ENCODE measurements around the gene ZBTB44. TPM values are rescaled to one million over a fixed set of nuclear protein-coding genes. Genes with fewer than 3 reads are reported as not detected.
"Not testable (repeated sequence)": the region's sequence is repeated elsewhere in the genome, so short reads cannot be mapped to it uniquely, and the experiment has no call there.

The ZBTB44 gene
- total RNA-seq, 2 donors from 2014 or later = 47.7 to 48.1 TPM

DNA sequence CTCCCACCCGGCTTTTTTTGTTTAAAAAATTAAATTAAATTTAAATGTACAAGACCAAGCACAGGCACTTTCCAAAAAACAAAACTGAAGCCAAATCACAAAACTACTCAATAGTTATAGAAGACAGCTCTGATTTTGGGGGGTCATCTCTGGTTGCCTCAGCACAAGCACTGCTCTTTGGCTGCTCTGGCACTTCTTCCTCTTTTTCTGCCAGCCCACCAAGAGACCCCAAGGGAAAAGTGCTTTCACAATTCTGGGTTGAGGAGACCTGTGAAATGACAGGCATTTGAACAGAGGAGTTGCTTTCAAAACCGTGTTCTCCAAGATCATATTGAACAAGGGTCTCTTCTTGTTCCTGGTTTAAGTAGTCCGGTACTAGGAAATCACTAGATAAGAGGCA, 80.8 kb downstream of the ZBTB44 start:
- H3K36me3 Mint-ChIP-seq (ENCODE audit: low read depth) = not testable (repeated sequence)

DNA sequence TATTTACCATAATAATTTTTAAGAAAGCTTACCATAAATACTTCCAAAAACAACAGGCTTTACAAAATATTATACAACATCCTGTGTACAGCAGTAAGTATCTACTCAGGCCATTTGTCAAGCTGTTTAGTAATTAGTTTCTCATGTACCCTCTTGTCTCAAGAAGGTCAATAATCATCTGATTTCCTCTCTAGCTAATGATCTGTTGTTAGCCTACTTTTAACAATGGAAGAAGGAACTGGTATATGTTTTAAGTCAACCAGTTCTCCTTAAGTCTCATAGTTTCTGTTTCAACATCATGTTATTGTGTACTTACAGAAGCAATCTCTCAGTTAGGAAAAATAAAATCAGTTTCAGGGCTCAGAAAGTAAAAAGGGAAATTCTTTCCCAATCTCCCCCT, 81.2 kb downstream of the ZBTB44 start:
- not testable (repeated sequence) for H3K9me3 ChIP-seq (ENCODE audit: control insufficient read depth, low read length, poor library complexity, severe bottlenecking); DNase-seq; H3K4me1 Mint-ChIP-seq; H3K36me3 Mint-ChIP-seq (ENCODE audit: low read depth); H3K4me3 Mint-ChIP-seq; H3K27me3 Mint-ChIP-seq; ATAC-seq; H3K27ac Mint-ChIP-seq

More for the DNA sequence above, 80.8 kb downstream of the ZBTB44 start:
- DNase-seq; H3K9me3 ChIP-seq (ENCODE audit: control insufficient read depth, low read length, poor library complexity, severe bottlenecking); H3K27me3 Mint-ChIP-seq; H3K4me1 Mint-ChIP-seq; H3K27ac Mint-ChIP-seq; ATAC-seq; H3K4me3 Mint-ChIP-seq: not testable (repeated sequence)

DNA sequence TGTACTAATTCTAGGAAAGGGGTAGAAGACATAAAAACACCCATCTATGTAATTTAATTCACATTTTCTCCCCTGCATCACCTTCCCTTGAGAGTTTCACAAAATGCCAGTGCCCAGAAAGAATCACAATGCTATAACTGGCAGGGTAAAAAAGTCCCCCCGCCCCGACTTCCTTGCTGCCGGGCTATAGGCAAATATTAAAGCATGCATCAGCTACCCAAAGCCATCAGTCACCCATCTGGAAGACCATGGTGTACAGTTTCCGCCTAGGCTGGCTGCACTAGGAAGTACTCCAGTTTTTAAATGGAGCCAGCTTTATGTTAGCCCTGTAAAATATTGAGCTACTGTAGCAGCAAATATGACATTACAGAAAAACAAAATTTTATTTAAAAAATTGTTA, 87.3 kb downstream of the ZBTB44 start:
- H3K4me3 Mint-ChIP-seq = no peak overlapping the region
- no peak overlapping the region for H3K27ac Mint-ChIP-seq
- H3K27me3 Mint-ChIP-seq = no peaks in the 10 kb centered on the region
- DNase-seq (no peak), ATAC-seq (no peak)
- H3K4me1 Mint-ChIP-seq = peaks cover 5% of the 10 kb centered on the region
- no peaks in the 10 kb centered on the region for H3K9me3 ChIP-seq (ENCODE audit: control insufficient read depth, low read length, poor library complexity, severe bottlenecking)
- no peaks in the 10 kb centered on the region for H3K36me3 Mint-ChIP-seq (ENCODE audit: low read depth)

- DNase-seq (no peak), ATAC-seq (no peak)
- H3K36me3 Mint-ChIP-seq (ENCODE audit: low read depth) = no peaks in the 10 kb centered on the region
- no peaks in the 10 kb centered on the region for H3K27me3 Mint-ChIP-seq
- H3K9me3 ChIP-seq (ENCODE audit: control insufficient read depth, low read length, poor library complexity, severe bottlenecking) = no peaks in the 10 kb centered on the region
- no peak overlapping the region for H3K27ac Mint-ChIP-seq
- no peak overlapping the region for H3K4me3 Mint-ChIP-seq
- peaks cover 5% of the 10 kb centered on the region for H3K4me1 Mint-ChIP-seq
Observed at GRCh38 chr11:130223291-130223971, 91.3 kb downstream of the ZBTB44 start.

GRCh38 chr11:130220311-130221035, 94.2 kb downstream of the ZBTB44 start:
- peaks cover 5% of the 10 kb centered on the region for H3K4me1 Mint-ChIP-seq
- no peak overlapping the region for H3K4me3 Mint-ChIP-seq
- H3K36me3 Mint-ChIP-seq (ENCODE audit: low read depth) = no peaks in the 10 kb centered on the region
- ATAC-seq (no peak), DNase-seq (no peak)
- no peak overlapping the region for H3K27ac Mint-ChIP-seq
- no peaks in the 10 kb centered on the region for H3K9me3 ChIP-seq (ENCODE audit: control insufficient read depth, low read length, poor library complexity, severe bottlenecking)
- peaks cover 6% of the 10 kb centered on the region for H3K27me3 Mint-ChIP-seq

DNA sequence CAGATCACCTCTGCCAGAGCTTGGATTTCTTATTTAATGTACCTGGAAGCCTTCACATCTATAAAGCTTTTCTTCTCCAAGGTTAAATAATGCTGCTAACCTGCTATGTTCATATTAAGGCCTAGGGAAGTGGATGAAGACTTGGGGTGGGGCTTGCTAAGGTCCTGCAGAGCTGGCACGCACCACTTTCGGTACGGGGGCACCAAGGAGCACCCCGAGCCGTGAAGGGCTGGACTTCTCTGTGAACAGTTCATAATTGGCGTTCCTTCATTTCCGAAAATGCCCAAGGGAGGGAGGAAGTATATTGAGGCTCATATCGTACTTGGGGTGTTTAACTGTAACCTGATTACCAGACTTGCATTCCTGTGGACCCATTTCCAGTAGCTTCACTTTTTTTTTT, 95.6 kb downstream of the ZBTB44 start:
- Mint-ChIP-seq H3K4me1 (peaks cover 5% of the 10 kb centered on the region), H3K36me3 (ENCODE audit: low read depth) (no peaks in the 10 kb centered on the region), H3K4me3 (no peak overlapping the region), H3K27ac (no peak overlapping the region), H3K27me3 (peaks cover 6% of the 10 kb centered on the region)
- H3K9me3 ChIP-seq (ENCODE audit: control insufficient read depth, low read length, poor library complexity, severe bottlenecking) = no peaks in the 10 kb centered on the region
- DNase-seq (no peak), ATAC-seq (no peak)

DNA sequence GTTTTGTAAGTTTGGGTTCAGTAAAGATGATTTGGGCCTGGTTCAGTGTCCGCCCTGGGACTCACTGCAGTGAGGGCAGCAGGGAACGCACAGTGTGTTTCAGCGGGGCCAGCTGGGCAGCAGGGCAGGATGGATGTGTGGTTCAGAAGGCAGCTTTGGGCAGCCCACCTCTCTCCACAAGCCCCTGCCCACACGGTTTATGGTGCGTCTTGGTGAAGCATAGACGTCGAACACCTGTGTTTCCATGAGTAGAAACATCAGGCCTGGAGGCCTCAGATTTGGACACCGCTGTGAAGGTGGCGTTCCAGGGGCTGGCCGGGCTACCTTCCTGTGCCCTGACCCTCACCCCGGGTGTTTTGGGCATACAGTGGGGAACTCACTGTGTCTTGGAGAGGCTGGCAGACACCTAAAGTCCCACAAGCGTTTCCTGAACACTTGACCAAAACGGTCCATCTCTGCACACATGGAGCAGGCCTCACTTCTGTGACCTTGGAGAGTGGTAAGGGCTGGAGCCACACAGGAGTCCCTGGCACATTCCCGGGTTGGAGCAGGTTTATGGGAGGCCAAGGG, 96.1 kb downstream of the ZBTB44 start:
- no peak for DNase-seq
- H3K36me3 Mint-ChIP-seq (ENCODE audit: low read depth) = no peaks in the 10 kb centered on the region
- H3K27me3 Mint-ChIP-seq = peaks cover 6% of the 10 kb centered on the region

DNA sequence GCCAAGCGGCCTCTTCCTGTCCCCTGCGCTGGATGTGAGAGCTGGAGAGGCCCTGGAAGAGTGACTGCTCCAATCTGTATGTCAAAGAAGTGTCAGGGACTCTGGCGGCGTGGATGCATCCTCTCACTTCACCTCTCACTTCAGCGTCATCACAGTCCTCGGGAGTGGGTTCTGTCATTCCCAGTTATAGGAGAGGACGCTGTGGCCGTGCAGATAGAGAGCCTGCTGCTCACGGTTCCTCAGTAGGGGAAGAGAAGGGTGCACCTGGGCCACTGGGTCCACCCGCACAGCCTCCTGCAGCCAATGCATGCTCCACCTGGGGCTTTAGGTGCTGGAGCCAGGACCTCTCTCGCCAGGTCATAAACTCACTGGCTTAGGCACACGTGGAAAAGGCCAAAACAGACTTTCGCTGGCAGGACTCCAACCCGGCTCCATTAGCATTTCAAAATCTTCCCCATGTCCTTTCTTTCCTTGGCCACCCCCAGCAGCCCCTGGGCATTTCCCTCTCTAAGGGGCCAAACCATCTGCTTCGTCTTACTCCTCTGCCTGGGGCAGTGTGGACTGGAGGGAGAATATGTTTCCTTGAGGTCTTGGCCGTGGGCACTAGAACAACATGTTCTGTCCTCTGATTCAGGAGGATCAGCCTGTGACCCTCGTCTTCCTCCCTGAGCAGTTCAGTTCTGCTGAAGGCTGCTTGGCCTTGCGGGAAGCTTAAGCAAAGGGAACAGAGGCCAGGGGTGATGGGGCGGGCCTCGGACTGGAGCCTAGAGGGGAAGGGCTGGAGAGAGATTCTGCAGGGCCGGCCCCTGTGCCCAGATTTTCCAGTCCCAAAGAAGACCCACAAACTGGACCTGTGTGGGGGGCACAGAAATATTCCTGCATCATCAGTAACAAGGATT, 97.3 kb downstream of the ZBTB44 start:
- Mint-ChIP-seq H3K36me3 (ENCODE audit: low read depth) (no peaks in the 10 kb centered on the region), H3K4me1 (peaks cover under 1% of the 10 kb centered on the region), H3K27me3 (peaks cover 6% of the 10 kb centered on the region), H3K27ac (no peak overlapping the region), H3K4me3 (no peak overlapping the region)
- H3K9me3 ChIP-seq (ENCODE audit: control insufficient read depth, low read length, poor library complexity, severe bottlenecking) = no peaks in the 10 kb centered on the region
- DNase-seq (no peak), ATAC-seq (no peak)

More for the DNA sequence above, 96.1 kb downstream of the ZBTB44 start:
- no peak for ATAC-seq
- Mint-ChIP-seq H3K4me1 (peaks cover 5% of the 10 kb centered on the region), H3K27ac (no peak overlapping the region), H3K4me3 (no peak overlapping the region)
- no peaks in the 10 kb centered on the region for H3K9me3 ChIP-seq (ENCODE audit: control insufficient read depth, low read length, poor library complexity, severe bottlenecking)

- Mint-ChIP-seq H3K4me1 (no peaks in the 10 kb centered on the region), H3K27ac (no peak overlapping the region), H3K4me3 (no peak overlapping the region), H3K36me3 (ENCODE audit: low read depth) (no peaks in the 10 kb centered on the region), H3K27me3 (peaks cover 11% of the 10 kb centered on the region)
- ATAC-seq (no peak), DNase-seq (no peak)
- H3K9me3 ChIP-seq (ENCODE audit: control insufficient read depth, low read length, poor library complexity, severe bottlenecking) = no peaks in the 10 kb centered on the region
Observed at GRCh38 chr11:130216591-130217132, 98.1 kb downstream of the ZBTB44 start.

GRCh38 chr11:130216221-130216550, 98.5 kb downstream of the ZBTB44 start:
- Mint-ChIP-seq H3K4me1 (no peaks in the 10 kb centered on the region), H3K27me3 (peaks cover 16% of the 10 kb centered on the region), H3K4me3 (no peak overlapping the region), H3K27ac (no peak overlapping the region), H3K36me3 (ENCODE audit: low read depth) (no peaks in the 10 kb centered on the region)
- ATAC-seq (no peak), DNase-seq (no peak)
- no peaks in the 10 kb centered on the region for H3K9me3 ChIP-seq (ENCODE audit: control insufficient read depth, low read length, poor library complexity, severe bottlenecking)

- Mint-ChIP-seq H3K36me3 (ENCODE audit: low read depth) (no peaks in the 10 kb centered on the region), H3K4me1 (no peaks in the 10 kb centered on the region), H3K27me3 (peaks cover 18% of the 10 kb centered on the region), H3K27ac (no peak overlapping the region), H3K4me3 (no peak overlapping the region)
- ATAC-seq (no peak), DNase-seq (no peak)
- H3K9me3 ChIP-seq (ENCODE audit: control insufficient read depth, low read length, poor library complexity, severe bottlenecking) = no peaks in the 10 kb centered on the region
Observed at GRCh38 chr11:130215531-130216220, 99.0 kb downstream of the ZBTB44 start.

- DNase-seq = no peak
- no peak for ATAC-seq
- Mint-ChIP-seq H3K27me3 (peaks cover 22% of the 10 kb centered on the region), H3K4me1 (no peaks in the 10 kb centered on the region), H3K27ac (no peak overlapping the region), H3K4me3 (no peak overlapping the region), H3K36me3 (ENCODE audit: low read depth) (no peaks in the 10 kb centered on the region)
- no peaks in the 10 kb centered on the region for H3K9me3 ChIP-seq (ENCODE audit: control insufficient read depth, low read length, poor library complexity, severe bottlenecking)
Observed at GRCh38 chr11:130214861-130215530, 99.7 kb downstream of the ZBTB44 start.

All from T-helper 17 cell (primary cell).